DMS114 treated with DMSO at 0.1 percent for 48 hours (cell line): Measurements from ENCODE around the gene MX1.
"Not testable (repeated sequence)": the region's sequence is repeated elsewhere in the genome, so short reads cannot be mapped to it uniquely, and the experiment has no call there.

Experiments used
- DNase-seq: peaks from one replicate; lab custom pipeline; 2025; ENCODE audit not compliant: unreplicated experiment; lab: John Stamatoyannopoulos, UW

Gene MX1

GRCh38 chr21:41406340-41406739, 19.7 kb upstream of the MX1 start:
- no peak for DNase-seq

- no peak for DNase-seq
Measured at GRCh38 chr21:41407541-41408460, 18.2 kb upstream of the MX1 start.

GRCh38 chr21:41410361-41410760, 15.7 kb upstream of the MX1 start:
- DNase-seq = no peak

GRCh38 chr21:41410767-41411448, 15.1 kb upstream of the MX1 start:
- no peak for DNase-seq

- DNase-seq = no peak
Measured at GRCh38 chr21:41411449-41412089, 14.5 kb upstream of the MX1 start.

GRCh38 chr21:41417505-41417904, 8.5 kb upstream of the MX1 start:
- not testable (repeated sequence) for DNase-seq

GRCh38 chr21:41418393-41418792, 7.6 kb upstream of the MX1 start:
- DNase-seq = no peak

- DNase-seq = no peak
Measured at GRCh38 chr21:41418956-41419680, 6.9 kb upstream of the MX1 start.

GRCh38 chr21:41419921-41420862, 5.8 kb upstream of the MX1 start:
- peak; percentile 9 for DNase-seq

- DNase-seq = not testable (repeated sequence)
Measured at GRCh38 chr21:41420998-41421397, 5.0 kb upstream of the MX1 start.

- DNase-seq = no peak
Measured at GRCh38 chr21:41422546-41423304, 3.3 kb upstream of the MX1 start.

GRCh38 chr21:41423305-41423636, 2.8 kb upstream of the MX1 start:
- not testable (repeated sequence) for DNase-seq

- no peak for DNase-seq
Measured at GRCh38 chr21:41425588-41425953, 468 bp upstream of the MX1 start.

GRCh38 chr21:41426676-41427404, 801 bp downstream of the MX1 start:
- no peak for DNase-seq

- DNase-seq = no peak
Measured at GRCh38 chr21:41427556-41427955, 1.5 kb downstream of the MX1 start.

- DNase-seq = no peak
Measured at GRCh38 chr21:41428311-41428710, 2.3 kb downstream of the MX1 start.

- no peak for DNase-seq
Measured at GRCh38 chr21:41428847-41429246, 2.8 kb downstream of the MX1 start.

GRCh38 chr21:41429305-41429704, 3.3 kb downstream of the MX1 start:
- no peak for DNase-seq
